GM19025 (cell line): Measurements from ENCODE around the gene ZSCAN1.

Experiments
- ATAC-seq: cut with Tn5 transposase; IDR thresholded peaks from one replicate; pipeline ENCODE4 v1.9.1; 2021; ENCODE audit warnings: mild to moderate bottlenecking, low read depth, moderate library complexity; ENCODE audit not compliant: unreplicated experiment

ZSCAN1 gene

DNA sequence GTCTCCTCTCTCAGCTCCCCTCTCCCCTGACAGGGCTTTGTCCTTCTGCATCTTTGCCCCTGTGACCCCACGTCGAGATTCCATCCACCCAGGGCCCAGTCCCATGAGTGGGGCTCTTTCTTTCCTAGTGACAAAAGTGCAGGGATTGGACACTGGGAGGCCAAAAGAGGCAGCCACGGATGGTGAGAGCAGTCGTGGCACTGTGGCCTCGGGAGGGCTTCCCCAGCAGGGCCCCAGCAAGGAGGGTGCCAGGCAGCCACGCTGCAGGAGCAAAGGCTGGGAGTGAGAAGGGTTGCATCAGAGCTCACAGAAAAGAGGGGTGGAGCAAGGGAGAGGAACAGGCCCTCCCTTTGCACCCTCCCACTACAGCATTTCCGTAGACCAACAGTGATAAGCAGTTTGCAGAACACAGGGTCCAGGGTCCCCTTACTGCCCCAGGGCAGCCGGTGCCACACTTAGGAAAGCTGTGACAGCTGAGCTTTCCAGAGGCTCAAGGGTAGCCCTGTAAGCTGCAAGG lies 4.9 kb downstream of the ZSCAN1 start:
- no peak for ATAC-seq

DNA sequence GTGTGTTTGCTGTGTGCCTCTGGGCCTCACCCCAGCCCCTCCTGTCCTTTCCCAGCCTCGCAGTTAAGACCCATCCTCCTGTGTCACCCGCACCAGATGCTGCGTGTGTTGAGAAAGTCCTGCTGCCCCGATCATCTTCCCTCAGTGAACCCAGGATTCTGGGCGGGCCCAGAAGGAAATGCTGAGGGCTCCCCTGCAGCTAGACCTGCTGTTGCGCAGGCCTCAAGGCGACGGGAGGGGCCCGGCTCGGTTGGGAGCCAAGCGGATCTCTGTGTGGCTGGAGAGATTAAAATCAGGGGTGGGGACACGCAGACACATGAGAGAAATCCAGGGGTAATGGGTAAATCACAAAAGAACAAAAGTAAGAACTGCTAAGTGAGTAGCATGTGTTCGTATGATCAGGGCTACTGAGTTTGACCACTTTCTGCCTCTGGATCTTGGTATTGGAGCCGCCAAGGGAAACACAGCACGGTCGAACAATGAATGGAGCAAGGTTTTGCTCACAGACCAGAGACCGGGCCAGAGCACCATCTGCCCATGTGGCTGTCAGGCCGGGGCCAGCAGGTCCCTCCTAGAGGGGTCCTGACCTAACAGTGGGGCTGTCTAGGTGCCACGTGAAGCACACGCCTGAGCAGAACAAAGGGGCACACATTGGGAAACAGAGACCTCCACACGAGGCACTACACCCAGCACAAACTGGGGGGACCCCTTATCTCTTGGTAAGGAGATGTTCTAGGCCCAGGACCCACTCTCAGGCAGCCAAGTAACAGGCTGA lies 7.1 kb downstream of the ZSCAN1 start:
- no peak for ATAC-seq

DNA sequence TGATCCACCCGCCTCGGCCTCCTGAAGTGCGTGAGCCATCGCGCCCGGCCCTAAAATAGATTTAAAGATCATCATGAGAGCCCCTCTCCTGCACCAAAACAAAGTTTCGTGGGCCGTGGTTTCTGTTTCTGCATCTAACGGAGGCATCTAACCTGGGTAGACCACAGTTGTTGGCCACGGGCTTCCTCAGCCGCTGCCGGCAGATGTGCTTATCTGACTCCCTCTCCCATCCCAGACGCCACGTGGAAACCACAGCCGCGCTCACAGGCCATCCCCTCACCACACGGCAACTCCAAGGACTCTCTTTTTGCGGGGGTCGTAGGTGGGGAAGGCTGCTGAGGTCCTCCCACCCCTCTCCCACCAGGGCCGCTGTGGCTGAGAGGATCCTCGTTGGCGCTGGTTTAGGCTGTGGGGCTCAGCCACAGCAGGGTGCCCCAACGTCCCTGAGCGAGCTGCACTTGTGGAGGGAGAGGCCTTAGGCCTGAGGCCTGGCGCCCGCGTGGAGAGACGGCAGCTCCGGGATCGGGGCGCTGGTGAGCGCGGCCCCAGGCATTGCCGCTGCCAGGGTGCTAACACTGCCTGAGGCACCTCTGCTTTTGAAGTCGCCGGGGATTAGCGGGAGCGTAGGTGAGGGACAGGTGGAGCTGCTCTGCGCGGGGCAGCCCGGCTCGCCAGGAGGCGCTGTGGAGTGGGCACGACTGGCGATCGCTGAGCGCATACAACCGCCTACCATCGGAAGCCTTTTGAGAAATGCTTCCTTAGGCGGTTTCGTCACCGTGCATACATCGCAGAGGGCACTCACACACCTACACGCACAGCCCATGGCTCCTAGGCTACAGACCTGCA lies 8.9 kb downstream of the ZSCAN1 start:
- ATAC-seq, result no peak

GRCh38 chr19:58044391-58044790 lies 10.6 kb downstream of the ZSCAN1 start:
- ATAC-seq, result no peak

DNA sequence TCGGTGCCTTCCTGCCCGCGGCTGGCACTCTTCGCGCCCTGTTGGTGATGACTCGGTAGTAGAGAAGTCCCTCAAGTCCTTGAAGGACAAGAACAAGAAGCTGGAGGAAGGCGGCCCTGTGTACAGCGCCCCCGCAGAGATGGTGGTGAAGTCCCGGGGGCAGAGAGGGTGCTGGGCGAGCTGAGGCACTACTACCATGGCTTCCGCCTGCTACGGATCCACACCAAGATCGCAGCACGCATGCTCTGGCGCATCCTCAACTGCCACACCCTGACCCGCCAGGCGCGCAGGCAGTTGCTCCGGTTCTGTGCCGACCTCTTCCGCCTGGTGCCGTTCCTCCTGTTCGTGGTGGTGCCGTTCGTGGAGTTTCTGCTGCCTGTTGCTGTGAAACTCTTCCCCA lies 11.1 kb downstream of the ZSCAN1 start:
- ATAC-seq, result no peak

GRCh38 chr19:58045411-58046050 lies 11.7 kb downstream of the ZSCAN1 start:
- no peak for ATAC-seq

- ATAC-seq, result no peak
These were observed 13.0 kb downstream of the ZSCAN1 start for GRCh38 chr19:58046856-58047255.

- no peak for ATAC-seq
These were observed 13.8 kb downstream of the ZSCAN1 start for GRCh38 chr19:58047672-58048071.

DNA sequence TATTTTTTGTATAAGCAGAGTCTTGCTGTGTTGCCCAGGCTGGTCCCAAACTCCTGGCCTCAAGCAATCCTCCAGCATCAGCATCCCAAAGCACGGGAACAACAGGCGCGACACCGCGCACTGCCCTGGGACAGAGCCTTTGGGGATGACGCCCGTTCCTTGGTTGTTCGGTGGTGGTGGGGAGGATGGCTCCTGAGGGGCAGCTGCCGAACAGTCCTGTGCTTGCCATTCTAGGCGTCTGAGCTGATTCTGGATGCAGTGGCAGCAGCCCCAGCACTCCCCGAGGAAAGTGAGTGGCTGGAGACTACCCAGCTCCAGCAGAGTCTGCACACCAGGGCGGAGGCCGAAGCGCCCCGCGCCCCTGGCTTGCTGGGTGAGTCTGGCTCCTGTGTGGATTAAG lies 18.4 kb downstream of the ZSCAN1 start:
- no peak for ATAC-seq

DNA sequence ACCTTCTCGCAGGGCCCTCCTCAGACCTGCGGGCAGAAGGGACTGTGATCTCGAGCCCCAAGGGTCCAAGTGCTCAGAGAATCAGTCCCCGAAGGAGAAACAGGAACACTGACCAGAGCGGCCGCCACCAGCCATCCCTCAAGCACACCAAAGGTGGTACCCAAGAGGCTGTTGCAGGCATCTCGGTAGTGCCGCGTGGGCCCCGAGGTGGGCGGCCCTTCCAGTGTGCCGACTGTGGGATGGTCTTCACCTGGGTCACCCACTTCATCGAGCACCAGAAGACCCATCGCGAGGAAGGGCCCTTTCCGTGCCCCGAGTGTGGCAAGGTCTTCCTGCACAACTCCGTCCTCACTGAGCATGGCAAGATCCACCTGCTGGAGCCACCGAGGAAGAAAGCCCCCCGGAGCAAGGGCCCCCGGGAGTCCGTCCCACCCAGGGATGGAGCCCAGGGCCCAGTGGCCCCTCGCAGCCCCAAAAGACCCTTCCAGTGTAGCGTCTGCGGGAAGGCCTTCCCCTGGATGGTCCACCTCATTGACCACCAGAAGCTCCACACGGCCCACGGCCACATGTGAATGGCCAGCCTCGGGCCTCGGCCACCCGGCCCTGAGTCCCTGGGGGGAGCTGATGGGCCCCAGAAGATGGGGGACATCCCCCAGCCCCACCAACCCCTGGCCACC lies 19.8 kb downstream of the ZSCAN1 start:
- no peak for ATAC-seq

DNA sequence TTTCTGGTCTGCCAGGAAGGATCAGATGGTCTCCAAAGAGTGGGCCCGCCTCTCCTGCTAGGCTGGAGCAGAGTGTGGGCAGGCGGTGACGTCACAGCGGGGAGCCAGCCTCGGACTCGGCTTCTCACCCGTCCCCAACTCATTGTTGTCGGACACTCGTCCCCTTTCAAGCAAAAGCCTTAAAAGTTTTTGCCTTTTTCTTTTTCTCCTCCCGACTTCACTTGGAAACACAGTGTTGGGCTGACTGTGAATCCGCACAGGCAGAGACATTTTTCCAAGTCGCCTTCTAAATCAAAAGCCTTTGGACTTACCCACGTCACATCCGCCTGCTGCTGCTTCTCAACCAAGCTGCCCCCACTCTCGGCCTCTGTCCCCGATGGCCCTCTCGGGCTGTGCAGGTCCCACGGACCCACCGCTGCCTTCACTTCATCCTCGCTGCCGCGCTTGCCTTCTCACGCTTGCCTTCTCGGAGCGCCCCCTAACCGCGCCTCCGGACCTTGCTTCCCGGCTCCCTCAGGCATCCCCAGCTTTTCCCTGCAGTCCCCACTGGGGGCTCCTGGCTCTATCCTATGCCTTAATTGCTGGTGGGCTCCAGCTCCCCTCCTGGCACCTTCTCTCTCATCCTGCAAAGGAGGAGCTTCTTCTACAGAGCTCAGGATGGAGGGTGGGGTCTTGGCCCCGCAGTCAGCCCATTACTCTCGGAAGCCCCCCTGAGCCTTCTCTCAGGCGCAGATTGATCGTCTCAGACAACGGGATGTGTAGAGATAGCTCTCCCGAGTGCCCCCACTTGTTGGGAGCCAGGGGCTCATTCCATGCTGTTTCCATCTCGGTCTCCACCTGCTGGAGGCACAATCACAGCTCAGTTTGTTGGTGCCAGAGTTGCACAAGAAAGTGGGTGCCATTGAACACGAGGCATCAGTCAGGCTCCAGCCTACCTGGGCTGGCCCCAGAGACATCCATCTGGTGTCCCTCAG lies 21.4 kb downstream of the ZSCAN1 start:
- ATAC-seq, result no peak

- no peak for ATAC-seq
These were observed 22.4 kb downstream of the ZSCAN1 start for GRCh38 chr19:58056261-58056660.

DNA sequence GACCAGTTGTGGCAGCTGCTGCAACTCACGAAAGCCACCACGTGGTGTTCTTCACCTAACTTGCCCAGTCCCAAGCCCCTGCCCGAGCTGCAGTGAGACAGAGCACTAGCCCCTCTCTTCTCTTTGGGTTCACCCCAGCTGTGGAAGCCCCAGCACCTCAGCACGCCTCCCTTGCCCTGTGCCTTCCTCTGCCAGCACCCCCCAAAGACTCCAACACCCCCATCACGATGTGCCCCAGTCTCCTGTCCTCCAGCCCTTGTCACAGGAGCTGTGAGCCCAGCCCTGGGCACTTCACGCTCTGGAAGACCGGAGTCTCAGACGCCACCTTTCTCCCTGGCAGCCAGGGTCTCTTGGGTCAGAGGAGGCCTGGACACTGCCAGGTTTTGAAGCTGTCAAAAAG lies 23.0 kb downstream of the ZSCAN1 start:
- ATAC-seq, result no peak

- ATAC-seq, result no peak
These were observed 24.6 kb downstream of the ZSCAN1 start for GRCh38 chr19:58058467-58058866.

- ATAC-seq, result no peak
These were observed 25.3 kb downstream of the ZSCAN1 start, which contains the start of gene ZNF135 for GRCh38 chr19:58059003-58059670. TSS of gene ZNF135 (plus strand) at chr19:58059282. CDS start at chr19:58060003, 721 bp downstream.

DNA sequence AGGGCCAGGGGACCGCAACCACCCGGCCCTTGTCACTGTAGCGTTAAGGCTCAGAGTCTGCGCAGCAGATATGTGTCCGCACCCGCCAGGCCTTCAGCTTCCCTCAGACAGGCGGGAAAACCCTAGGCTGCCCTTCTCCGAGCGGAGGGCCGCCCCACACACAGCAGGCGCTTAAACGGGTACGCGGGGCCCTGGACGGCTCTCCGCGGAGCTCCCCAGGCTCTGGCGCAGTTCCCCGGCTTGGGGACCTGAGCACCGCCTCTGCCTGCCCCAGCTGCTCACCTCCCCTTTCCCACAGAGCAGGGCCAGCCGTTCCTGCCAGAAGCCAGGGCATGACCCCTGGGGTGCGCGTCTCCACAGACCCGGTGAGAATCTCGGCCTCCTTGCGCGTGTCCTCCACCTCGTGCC lies 25.9 kb downstream of the ZSCAN1 start:
- no peak for ATAC-seq

- ATAC-seq, result no peak
These were observed 26.4 kb downstream of the ZSCAN1 start for GRCh38 chr19:58060231-58060630.

GRCh38 chr19:58063712-58064111 lies 29.9 kb downstream of the ZSCAN1 start:
- no peak for ATAC-seq
